K562 (cell line): Measurements from ENCODE around the gene IMPA2. TPM values are rescaled to one million over a fixed set of nuclear protein-coding genes. Genes with fewer than 3 reads are reported as not detected.

ENCODE experiments used
- ATAC-seq: fragments of 200-7000 bp; cut with Tn5 transposase; 3 replicates; pipeline ENCODE4 v1.9.1; 2020; ENCODE audit warnings: moderate library complexity
- BruUV-seq: library from RNA; stranded (reverse); fragments of 400-500 nt; replicated peaks from 2 replicates; lab custom pipeline; 2021; lab: Mats Ljungman, UMichigan
- CTCF ChIA-PET: fragments of 300-600 bp; formaldehyde crosslinking; extraction: SDS; loops from one replicate; lab custom pipeline; 2021; ENCODE audit warnings: low intra/inter-chr PET ratio; lab: Yijun Ruan, JAX
- POLR2A ChIA-PET: fragments of 300-600, 350-650 bp; sonication (Branson Sonifier 250); formaldehyde crosslinking; extraction: SDS; loops from one replicate; lab custom pipeline; 2021; ENCODE audit warnings: antibody characterized with exemption, inconsistent platforms; lab: Yijun Ruan, JAX
- DNase-seq, 4 experiments: peaks; one replicate each; pipeline versions ENCODE4 v3.0.0 to v3.0.0-alpha.2; 2011 to 2018; ENCODE audit warnings: low spot score in 3 of 4, mixed read lengths in 3 of 4; ENCODE audit errors: extremely low read depth in 1 of 4
- FAIRE-seq: peaks from 2 replicates; lab custom pipeline; 2011; peaks lifted over from hg19 to GRCh38; lab: Jason Lieb, UNC
- H2AFZ ChIP-seq: 2 replicates; pipeline ENCODE4 v1.6.0; 2011; ENCODE audit warnings: low read depth, low read length, control low read depth, inconsistent platforms
- H3K27ac ChIP-seq: fragments of 200-600 bp; 3 replicates; pipeline ENCODE4 v1.8.0; 2011; ENCODE audit warnings: low read depth, mild to moderate bottlenecking, control low read depth, inconsistent platforms, low read length, moderate library complexity, mixed read lengths; ENCODE audit errors: extremely low read depth
- H3K27me3 ChIP-seq, 2 experiments: fragments of 300-600 bp in 1 of 2; 2 replicates in 1 of 2; 3 replicates in 1 of 2; pipeline versions ENCODE4 v1.6.0 to v1.8.0; 2011; ENCODE audit warnings: inconsistent platforms in 2 of 2, low read length in 2 of 2, mild to moderate bottlenecking in 1 of 2, mixed read lengths in 1 of 2, moderate library complexity in 1 of 2; ENCODE audit not compliant: control insufficient read depth in 2 of 2, insufficient read depth in 2 of 2
- H3K36me3 ChIP-seq: fragments of 300-600 bp; 3 replicates; pipeline ENCODE4 v1.8.0; 2011; ENCODE audit warnings: mild to moderate bottlenecking, low read length, inconsistent platforms; ENCODE audit not compliant: control insufficient read depth, insufficient read depth
- H3K4me1 ChIP-seq, 2 experiments: fragments of 200-600 bp in 1 of 2; replicated peaks in 1 of 2; 2 replicates in 1 of 2; 3 replicates in 1 of 2; pipeline versions ENCODE4 v1.5.1 to v1.8.0; 2011; ENCODE audit warnings: inconsistent platforms in 2 of 2, low read length in 2 of 2, mild to moderate bottlenecking in 1 of 2, mixed read lengths in 1 of 2, moderate library complexity in 1 of 2; ENCODE audit not compliant: control insufficient read depth in 2 of 2, insufficient read depth in 2 of 2
- H3K4me2 ChIP-seq: 2 replicates; pipeline ENCODE4 v1.6.1; 2011; ENCODE audit warnings: low read length, control low read depth, inconsistent platforms, mixed read lengths; ENCODE audit not compliant: insufficient read depth
- H3K4me3 ChIP-seq: fragments of 200-600 bp; sonication (generic), shearing (Covaris generic); 2 replicates; pipeline ENCODE4 v1.5.1; 2016; ENCODE audit warnings: control low read depth, inconsistent platforms
- H3K79me2 ChIP-seq: fragments of 200-600 bp; 3 replicates; pipeline ENCODE4 v1.8.0; 2011; ENCODE audit warnings: low read length, inconsistent platforms; ENCODE audit not compliant: control insufficient read depth, insufficient read depth
- H3K9ac ChIP-seq, 2 experiments: 2 replicates each; pipeline versions ENCODE4 v1.6.0 to v1.6.1; 2011; ENCODE audit warnings: low read depth in 2 of 2, low read length in 2 of 2, control low read depth in 1 of 2, inconsistent platforms in 1 of 2, mild to moderate bottlenecking in 1 of 2, mixed read lengths in 1 of 2; ENCODE audit not compliant: insufficient read depth in 1 of 2
- H3K9me1 ChIP-seq: one replicate; pipeline ENCODE4 v1.6.0; 2011; ENCODE audit warnings: inconsistent platforms, mild to moderate bottlenecking, low read length, moderate library complexity; ENCODE audit not compliant: control insufficient read depth, insufficient read depth
- H3K9me3 ChIP-seq: replicated peaks from 2 replicates; pipeline ENCODE4 v1.5.1; 2011; ENCODE audit warnings: low read depth, low read length, inconsistent platforms; ENCODE audit not compliant: control insufficient read depth, insufficient read depth
- H4K20me1 ChIP-seq: replicated peaks from 2 replicates; pipeline ENCODE4 v1.6.1; 2011; ENCODE audit warnings: low read length, inconsistent platforms, mixed read lengths; ENCODE audit not compliant: control insufficient read depth, insufficient read depth
- BCOR ChIP-seq: fragments of 450-650 bp; IDR thresholded peaks from 2 replicates; pipeline ENCODE4 v1.6.1; 2016
- C11orf30 ChIP-seq: fragments of 450-650 bp; IDR thresholded peaks from 2 replicates; pipeline ENCODE4 v1.6.1; 2016; ENCODE audit warnings: low read depth, mild to moderate bottlenecking
- MAFF ChIP-seq: IDR thresholded peaks from 2 replicates; pipeline ENCODE4 v1.6.1; 2012; ENCODE audit warnings: low read length, improper control_type of control experiment
- MAFG ChIP-seq: fragments of 450-650 bp; conservative IDR thresholded peaks from 2 replicates; pipeline ENCODE4 v1.6.1; 2016; ENCODE audit warnings: missing genetic modification characterization, missing compliant biosample characterization
- MAFK ChIP-seq: IDR thresholded peaks from 2 replicates; pipeline ENCODE4 v1.6.1; 2011; ENCODE audit warnings: low read length, improper control_type of control experiment
- NR1H2 ChIP-seq: sonication (generic); formaldehyde crosslinking; IDR thresholded peaks from 2 replicates; pipeline ENCODE4 v1.4.0; 2020; ENCODE audit warnings: mild to moderate bottlenecking, missing genetic modification reagents
- SMARCB1 ChIP-seq: IDR thresholded peaks from 2 replicates; pipeline ENCODE4 v1.6.1; 2011; ENCODE audit warnings: improper control_type of control experiment, low read depth; ENCODE audit not compliant: insufficient read length
- ZNF316 ChIP-seq: fragments of 450-650 bp; IDR thresholded peaks from 2 replicates; pipeline ENCODE4 v1.6.1; 2016
- WGBS: fragments of 100-300 bp; shearing (Covaris generic); methylation state at CpG from one replicate; pipeline ENCODE4 v1.1.6; 2016; ENCODE audit warnings: low coverage, mixed read lengths; ENCODE audit not compliant: insufficient coverage; ENCODE audit errors: missing lambda C conversion rate; 5-methylcytosine and 5-hydroxymethylcytosine counted together
- in situ Hi-C: fragments of 300-500 bp; cut with MboI; formaldehyde crosslinking; loops from 4 replicates; pipeline ENCODE4 v1.15.0; 2018; ENCODE audit warnings: inconsistent platforms, mixed read lengths
- intact Hi-C: fragments of 100-400 bp; cut with micrococcal nuclease; formaldehyde crosslinking; loops from 2 replicates; pipeline ENCODE4 v1.14.2; 2022
- polyA plus RNA-seq, 8 experiments: library from polyadenylated mRNA; depleted of rRNA in 4 of 8; stranded (reverse) in 5 of 8; unstranded in 3 of 8; fragments of >200 nt; fragmentation: Nextera tagmentation in 2 of 8; fragmentation: Illumina TruSeq in 1 of 8; extraction: Ambion mirVana in 2 of 8; extraction: Trizol in 1 of 8; gene quantifications; 2 replicates each; pipeline versions ENCODE4 v1.2.1 to v1.2.3, GENCODE V29; 2011 to 2014; ENCODE audit warnings: inconsistent platforms in 1 of 8, missing spikeins in 1 of 8
- total RNA-seq, 7 experiments: library from RNA; depleted of rRNA in 6 of 7; stranded (reverse); fragments of >200 nt in 6 of 7; fragmentation: Illumina TruSeq in 2 of 7; extraction: Trizol in 2 of 7; gene quantifications; 2 replicates each; pipeline versions ENCODE4 v1.2.1 to v1.2.3, GENCODE V29; 2011 to 2021; ENCODE audit warnings: low replicate concordance in 1 of 7
- TF ChIP-seq, protein P1 (sequence below): sonication (generic); formaldehyde crosslinking; IDR thresholded peaks from 2 replicates; pipeline ENCODE4 v1.9.0; 2022; ENCODE audit warnings: mild to moderate bottlenecking, missing genetic modification reagents

The IMPA2 gene
- total and polyA plus RNA-seq, 9 of the 15 experiments (the other 6 are each of a cell fraction or from before 2014, with no cell fraction given) = 0.62 to 11.3 (median 5.7) TPM

DNA sequence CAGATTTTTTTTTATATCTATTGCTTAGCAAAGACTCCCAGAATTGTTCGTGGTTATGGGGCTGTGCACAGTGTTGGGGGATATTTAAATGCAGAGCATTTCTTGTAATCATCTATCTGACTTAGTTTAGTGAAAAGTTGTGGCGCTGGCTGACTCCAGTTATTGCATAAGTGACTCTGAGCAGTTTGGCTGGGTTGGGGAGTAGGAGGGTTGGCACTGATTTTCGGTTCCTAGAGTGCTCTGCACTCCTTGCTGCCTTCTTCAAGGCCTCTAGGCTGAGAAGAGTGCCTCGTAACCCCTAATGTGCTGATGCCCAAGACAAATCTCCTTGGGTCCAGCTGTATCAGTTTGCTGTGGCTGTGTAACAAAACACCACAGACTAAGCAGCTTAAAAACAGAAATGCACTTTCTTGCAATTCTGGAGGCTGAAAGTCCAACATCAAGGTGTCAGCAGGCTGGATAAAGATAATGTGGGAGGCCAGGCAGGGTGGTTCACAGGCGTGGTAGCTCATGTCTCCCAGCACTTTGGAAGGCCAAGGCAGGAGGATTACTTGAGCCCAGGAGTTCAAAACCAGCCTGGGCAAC, 6.5 kb upstream of the IMPA2 start:
- intact Hi-C loops (no loop called here), in situ Hi-C loops (no loop called here)
- H3K27ac ChIP-seq = no peak overlapping the region
- H3K4me3 ChIP-seq = no peak overlapping the region
- DNase-seq = no peak
- FAIRE-seq = no peak
- no peak overlapping the region for H2AFZ ChIP-seq
- ChIA-PET CTCF (no interaction called here), POLR2A (no interaction called here)
- TF ChIP-seq SMARCB1 = no peak
- 0 out of 2 replicates have a peak, but pooled peaks have one; percentile 23 for TF ChIP-seq BCOR
- no peaks in the 10 kb centered on the region for H3K36me3 ChIP-seq
- no peak overlapping the region for H3K4me2 ChIP-seq
- peaks cover 5 to 9% of the 10 kb centered on the region in 2 experiments for H3K4me1 ChIP-seq
- H3K79me2 ChIP-seq = no peaks in the 10 kb centered on the region
- no peak overlapping the region for H3K9ac ChIP-seq
- no peaks in the 10 kb centered on the region for H3K27me3 ChIP-seq
- H3K9me1 ChIP-seq = no peaks in the 10 kb centered on the region
- 50% methylated on average over 5 of the region's 5 CpGs for WGBS
- ATAC-seq = no peak
- H3K9me3 ChIP-seq = no peaks in the 10 kb centered on the region; the same call in 1 of the 2 replicates
- no TSS peak for BruUV-seq
- no peaks in the 10 kb centered on the region for H4K20me1 ChIP-seq

DNA sequence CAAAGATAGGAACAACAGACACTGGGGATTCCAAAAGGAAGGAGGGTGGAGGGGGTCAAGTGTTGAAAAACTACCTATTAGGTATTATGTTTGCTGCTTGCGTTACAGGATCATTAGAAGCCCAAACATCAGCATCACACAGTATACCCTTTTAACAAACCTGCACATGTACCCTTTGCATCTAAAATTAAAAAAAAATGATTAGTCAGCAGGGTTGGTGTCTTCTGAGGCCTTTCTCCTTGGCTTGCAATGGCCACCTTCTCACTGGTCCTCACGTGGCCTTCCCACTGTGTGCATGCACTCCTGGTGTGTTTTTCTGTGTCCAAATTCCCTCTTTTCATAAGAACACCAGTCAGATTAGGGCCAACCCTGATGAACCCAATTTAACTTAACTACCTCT, 5.6 kb upstream of the IMPA2 start:
- in situ Hi-C loops (no loop called here), intact Hi-C loops (no loop called here)
- H3K4me1 ChIP-seq = peaks cover 10 to 11% of the 10 kb centered on the region in 2 experiments
- ATAC-seq (no peak), FAIRE-seq (no peak), DNase-seq (no peak)
- H3K36me3 ChIP-seq = no peaks in the 10 kb centered on the region
- H3K79me2 ChIP-seq = no peaks in the 10 kb centered on the region
- H2AFZ ChIP-seq = no peak overlapping the region
- H3K9ac ChIP-seq = no peak overlapping the region; a peak in 1 of 4 replicates
- H3K27me3 ChIP-seq = no peaks in the 10 kb centered on the region
- no peaks in the 10 kb centered on the region for H4K20me1 ChIP-seq
- no TSS peak for BruUV-seq
- 57% methylated on average over 2 of the region's 2 CpGs for WGBS
- ChIA-PET CTCF (interaction anchor here (0.6 kb wide), 1 partner anchor 253 kb away, joined by 3 read pairs; no protein-coding TSS in a partner anchor), POLR2A (no interaction called here)
- no peak overlapping the region for H3K4me3 ChIP-seq
- TF ChIP-seq, protein P1, sequence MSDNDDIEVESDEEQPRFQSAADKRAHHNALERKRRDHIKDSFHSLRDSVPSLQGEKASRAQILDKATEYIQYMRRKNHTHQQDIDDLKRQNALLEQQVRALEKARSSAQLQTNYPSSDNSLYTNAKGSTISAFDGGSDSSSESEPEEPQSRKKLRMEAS (CRISPR knock-in tag) = no peak
- TF ChIP-seq ZNF316 (peak; percentile 87), C11orf30 (peak; percentile 78), MAFG (tag) (peak; percentile 64), NR1H2 (CRISPR knock-in tag) (no peak), MAFF (peak; percentile 76), MAFK (peak; percentile 47)
- no peak overlapping the region for H3K4me2 ChIP-seq
- H3K27ac ChIP-seq = no peak overlapping the region
- no peaks in the 10 kb centered on the region for H3K9me1 ChIP-seq
- no peaks in the 10 kb centered on the region; the same call in 1 of the 2 replicates for H3K9me3 ChIP-seq
